Measurements from ENCODE around the gene PPP2R2B. TPM values are rescaled to one million over a fixed set of nuclear protein-coding genes. Genes with fewer than 3 reads are reported as not detected.

PPP2R2B gene
- total RNA-seq, 1 donor from 2014 or later, result 1.2 TPM

GRCh38 chr5:146862641-146863040, 15.9 kb downstream of the PPP2R2B start:
- H3K4me3 ChIP-seq, result no peak overlapping the region
- ATAC-seq, result no peak
- DNase-seq, result no peak
- intact Hi-C loops (cut with DNase I), result no loop called here
- no peak for TF ChIP-seq CTCF (IDR thresholded peaks at IDR 0.05)
- no peak overlapping the region for H3K27ac ChIP-seq
- no peaks in the 10 kb centered on the region for H3K9me3 ChIP-seq
- H3K36me3 ChIP-seq, result no peaks in the 10 kb centered on the region
- no peaks in the 10 kb centered on the region for H3K27me3 ChIP-seq
- H3K4me1 ChIP-seq, result no peaks in the 10 kb centered on the region

GRCh38 chr5:146860213-146860893, 18.2 kb downstream of the PPP2R2B start:
- no peak for TF ChIP-seq CTCF (IDR thresholded peaks at IDR 0.05)
- no peaks in the 10 kb centered on the region for H3K27me3 ChIP-seq
- H3K27ac ChIP-seq, result no peak overlapping the region
- H3K9me3 ChIP-seq, result no peaks in the 10 kb centered on the region
- H3K4me1 ChIP-seq, result no peaks in the 10 kb centered on the region
- no peak overlapping the region for H3K4me3 ChIP-seq
- no peaks in the 10 kb centered on the region for H3K36me3 ChIP-seq
- ATAC-seq (no peak), DNase-seq (no peak)
- intact Hi-C loops (cut with DNase I), result no loop called here

- no peaks in the 10 kb centered on the region for H3K9me3 ChIP-seq
- H3K27me3 ChIP-seq, result no peaks in the 10 kb centered on the region
- H3K4me3 ChIP-seq, result no peak overlapping the region
- ATAC-seq (no peak), DNase-seq (no peak)
- no peak overlapping the region for H3K27ac ChIP-seq
- no peak for TF ChIP-seq CTCF (IDR thresholded peaks at IDR 0.05)
- H3K4me1 ChIP-seq, result no peaks in the 10 kb centered on the region
- no peaks in the 10 kb centered on the region for H3K36me3 ChIP-seq
- intact Hi-C loops (cut with DNase I), result no loop called here
These were observed 26.5 kb downstream of the PPP2R2B start for GRCh38 chr5:146852089-146852488.

- H3K4me1 ChIP-seq, result no peaks in the 10 kb centered on the region
- no peak for DNase-seq
- no peak overlapping the region for H3K4me3 ChIP-seq
- no peak for ATAC-seq
- no peak for TF ChIP-seq CTCF (IDR thresholded peaks at IDR 0.05)
- no peak overlapping the region for H3K27ac ChIP-seq
- H3K27me3 ChIP-seq, result no peaks in the 10 kb centered on the region
- intact Hi-C loops (cut with DNase I), result no loop called here
- H3K9me3 ChIP-seq, result no peaks in the 10 kb centered on the region
- no peaks in the 10 kb centered on the region for H3K36me3 ChIP-seq
These were observed 27.4 kb downstream of the PPP2R2B start for GRCh38 chr5:146851133-146851532.

- H3K4me1 ChIP-seq, result no peaks in the 10 kb centered on the region
- H3K9me3 ChIP-seq, result no peaks in the 10 kb centered on the region
- H3K4me3 ChIP-seq, result no peak overlapping the region
- H3K27ac ChIP-seq, result no peak overlapping the region
- intact Hi-C loops (cut with DNase I), result no loop called here
- no peak for ATAC-seq
- H3K36me3 ChIP-seq, result no peaks in the 10 kb centered on the region
- no peaks in the 10 kb centered on the region for H3K27me3 ChIP-seq
- TF ChIP-seq CTCF (IDR thresholded peaks at IDR 0.05), result no peak
- no peak for DNase-seq
These were observed 28.8 kb downstream of the PPP2R2B start for GRCh38 chr5:146849694-146850303.

All from upper lobe of right lung (tissue), 1 donor.